Endothelial cell of umbilical vein (primary cell): Measurements from ENCODE around the gene ARHGDIA.

Experiments
- CTCF ChIP-seq, 2 donors: IDR thresholded peaks; 1 replicate in 1 of 2; 2 replicates in 1 of 2; pipeline ENCODE4 v1.5.1; 2011; ENCODE audit warnings: low read length in 2 of 2, mild to moderate bottlenecking in 2 of 2, moderate library complexity in 2 of 2, control low read depth in 1 of 2, inconsistent platforms in 1 of 2, low read depth in 1 of 2; ENCODE audit not compliant: insufficient read depth in 1 of 2; ENCODE audit errors: extremely low read depth in 1 of 2
- EZH2 ChIP-seq: IDR thresholded peaks from 2 replicates; pipeline ENCODE4 v1.6.1; 2012; ENCODE audit warnings: borderline replicate concordance, low read depth, mild to moderate bottlenecking, moderate library complexity, low read length, inconsistent platforms; ENCODE audit not compliant: severe bottlenecking
- FOS ChIP-seq: IDR thresholded peaks from 2 replicates; pipeline ENCODE4 v1.6.1; 2011; ENCODE audit warnings: mild to moderate bottlenecking, low read length, moderate library complexity, borderline replicate concordance; ENCODE audit not compliant: insufficient read depth
- GATA2 ChIP-seq: IDR thresholded peaks from 2 replicates; pipeline ENCODE4 v1.7.0; 2011; ENCODE audit warnings: low read depth, mild to moderate bottlenecking, moderate library complexity, mixed read lengths, low read length; ENCODE audit not compliant: insufficient read length, insufficient read depth
- JUN ChIP-seq: IDR thresholded peaks from 2 replicates; pipeline ENCODE4 v1.6.1; 2011; ENCODE audit warnings: borderline replicate concordance, low read depth; ENCODE audit not compliant: insufficient read length, insufficient read depth
- MAX ChIP-seq: IDR thresholded peaks from 2 replicates; pipeline ENCODE4 v1.6.1; 2011; ENCODE audit not compliant: insufficient read depth, insufficient read length
- MYC ChIP-seq: IDR thresholded peaks from one replicate; pipeline ENCODE4 v1.6.1; 2011; ENCODE audit warnings: mild to moderate bottlenecking, low read depth, low read length
- POLR2A ChIP-seq: IDR thresholded peaks from 2 replicates; pipeline ENCODE4 v1.6.1; 2012; ENCODE audit warnings: low read depth, mild to moderate bottlenecking, control low read depth, low read length
- POLR2AphosphoS5 ChIP-seq: IDR thresholded peaks from 2 replicates; pipeline ENCODE4 v1.6.1; 2012; ENCODE audit warnings: low read depth, mild to moderate bottlenecking, control low read depth, low read length, moderate library complexity; ENCODE audit not compliant: insufficient read depth

DNA sequence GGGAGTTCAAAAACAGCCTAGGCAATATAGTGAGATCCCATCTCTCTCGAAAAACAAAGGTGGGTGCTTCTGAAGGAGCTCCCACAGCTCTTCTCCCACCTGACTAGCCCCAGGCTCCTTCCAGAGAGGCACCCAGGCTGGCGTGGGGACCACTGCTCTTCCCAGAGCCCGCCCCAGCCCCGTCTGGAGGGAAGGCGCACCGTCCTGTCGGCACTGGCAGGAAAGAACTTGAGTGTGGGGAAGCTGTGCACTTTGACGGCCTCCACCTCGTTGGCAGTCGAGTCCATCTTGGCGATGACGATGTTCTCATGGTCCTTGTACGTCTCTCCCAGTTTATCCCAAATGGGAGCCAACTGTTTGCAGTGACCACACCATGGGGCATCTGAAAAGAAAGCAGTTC is 25.8 kb downstream of the ARHGDIA start:
- TF ChIP-seq MAX (no peak), CTCF (IDR thresholded peaks at IDR 0.05; ENCODE audit: extremely low read depth in 1 of 2, insufficient read depth in 1 of 2, low read depth in 1 of 2, low read length in 2 of 2) (no peak), POLR2AphosphoS5 (no peak), EZH2 (no peak), POLR2A (no peak), MYC (no peak), JUN (no peak), GATA2 (no peak), FOS (no peak)
